ENCODE results near the gene NEIL3.

DNA sequence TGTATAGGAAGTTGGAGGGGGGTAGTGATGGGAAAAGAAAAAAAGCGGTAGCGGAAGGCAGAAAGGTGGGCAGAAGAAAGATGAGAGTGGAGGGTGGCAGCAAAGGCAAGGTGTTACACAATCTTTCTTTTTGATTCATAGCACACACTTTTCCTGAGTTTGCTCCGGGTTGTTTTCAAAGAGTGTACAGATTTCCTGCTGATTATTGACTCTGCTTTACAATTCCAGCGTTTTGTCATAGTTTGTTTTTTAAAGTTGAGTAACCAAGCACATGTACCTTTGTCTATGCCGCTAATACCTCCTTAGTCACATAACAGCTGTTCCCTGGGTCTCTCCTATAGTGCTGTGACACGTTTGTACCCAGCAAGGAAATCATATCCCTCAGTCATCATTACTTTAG is 82.3 kb downstream of the NEIL3 start:
- TF ChIP-seq POLR2A (IDR thresholded peaks at IDR 0.05) (no peak), EP300 (IDR thresholded peaks at IDR 0.05) (no peak)
- TF ChIP-seq, protein P1, sequence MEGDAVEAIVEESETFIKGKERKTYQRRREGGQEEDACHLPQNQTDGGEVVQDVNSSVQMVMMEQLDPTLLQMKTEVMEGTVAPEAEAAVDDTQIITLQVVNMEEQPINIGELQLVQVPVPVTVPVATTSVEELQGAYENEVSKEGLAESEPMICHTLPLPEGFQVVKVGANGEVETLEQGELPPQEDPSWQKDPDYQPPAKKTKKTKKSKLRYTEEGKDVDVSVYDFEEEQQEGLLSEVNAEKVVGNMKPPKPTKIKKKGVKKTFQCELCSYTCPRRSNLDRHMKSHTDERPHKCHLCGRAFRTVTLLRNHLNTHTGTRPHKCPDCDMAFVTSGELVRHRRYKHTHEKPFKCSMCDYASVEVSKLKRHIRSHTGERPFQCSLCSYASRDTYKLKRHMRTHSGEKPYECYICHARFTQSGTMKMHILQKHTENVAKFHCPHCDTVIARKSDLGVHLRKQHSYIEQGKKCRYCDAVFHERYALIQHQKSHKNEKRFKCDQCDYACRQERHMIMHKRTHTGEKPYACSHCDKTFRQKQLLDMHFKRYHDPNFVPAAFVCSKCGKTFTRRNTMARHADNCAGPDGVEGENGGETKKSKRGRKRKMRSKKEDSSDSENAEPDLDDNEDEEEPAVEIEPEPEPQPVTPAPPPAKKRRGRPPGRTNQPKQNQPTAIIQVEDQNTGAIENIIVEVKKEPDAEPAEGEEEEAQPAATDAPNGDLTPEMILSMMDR (IDR thresholded peaks at IDR 0.05): no peak
